Epithelial cell of proximal tubule (primary cell): ENCODE measurements around the gene NEUROD2. TPM values are rescaled to one million over a fixed set of nuclear protein-coding genes. Genes with fewer than 3 reads are reported as not detected.

Experiments
- DNase-seq: peaks from one replicate; pipeline ENCODE4 v3.0.0-alpha.2; 2011; ENCODE audit warnings: low read depth
- H3K4me3 ChIP-seq: 2 replicates; pipeline ENCODE4 v1.5.1; 2011; ENCODE audit warnings: low read depth, mild to moderate bottlenecking, low read length
- CTCF ChIP-seq: conservative IDR thresholded peaks from 2 replicates; pipeline ENCODE4 v1.5.1; 2012; ENCODE audit warnings: low read depth, mild to moderate bottlenecking, low read length
- total RNA-seq: library from RNA; depleted of rRNA; stranded (reverse); fragments of >200 nt; gene quantifications from 2 replicates; pipeline ENCODE4 v1.2.3, GENCODE V29; 2015

Gene NEUROD2
- total RNA-seq, 1 donor from 2014 or later = not detected

DNA sequence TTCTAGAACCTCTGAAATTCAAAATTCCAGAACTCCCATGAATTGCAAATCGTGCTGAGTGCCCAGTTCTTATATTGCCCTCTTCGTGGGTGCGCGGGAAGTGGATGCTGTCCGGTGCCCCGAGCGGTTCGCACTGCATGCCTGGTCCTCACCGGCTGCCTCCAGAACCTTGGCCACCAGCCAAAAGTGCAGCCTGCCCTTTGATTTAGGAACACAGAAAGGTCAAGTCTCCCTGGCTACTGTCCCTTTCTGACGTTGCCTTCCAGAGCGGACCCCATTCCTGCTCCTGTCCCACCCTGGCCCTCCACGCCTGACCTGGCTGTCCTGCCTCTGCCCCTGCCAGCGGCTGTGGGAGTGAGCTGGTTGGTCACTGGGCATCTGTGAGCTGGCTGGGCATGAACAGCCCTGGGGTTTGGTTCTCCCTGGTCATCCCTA, 9.7 kb downstream of the NEUROD2 start:
- TF ChIP-seq CTCF = no peak
- H3K4me3 ChIP-seq = no peak overlapping the region
- DNase-seq = no peak

GRCh38 chr17:39597372-39598046, 10.2 kb downstream of the NEUROD2 start:
- no peak for DNase-seq
- no peak for TF ChIP-seq CTCF
- H3K4me3 ChIP-seq = no peak overlapping the region

- no peak for TF ChIP-seq CTCF
- DNase-seq = no peak
- no peak overlapping the region for H3K4me3 ChIP-seq
These were observed 11.0 kb downstream of the NEUROD2 start for GRCh38 chr17:39596543-39597267.

DNA sequence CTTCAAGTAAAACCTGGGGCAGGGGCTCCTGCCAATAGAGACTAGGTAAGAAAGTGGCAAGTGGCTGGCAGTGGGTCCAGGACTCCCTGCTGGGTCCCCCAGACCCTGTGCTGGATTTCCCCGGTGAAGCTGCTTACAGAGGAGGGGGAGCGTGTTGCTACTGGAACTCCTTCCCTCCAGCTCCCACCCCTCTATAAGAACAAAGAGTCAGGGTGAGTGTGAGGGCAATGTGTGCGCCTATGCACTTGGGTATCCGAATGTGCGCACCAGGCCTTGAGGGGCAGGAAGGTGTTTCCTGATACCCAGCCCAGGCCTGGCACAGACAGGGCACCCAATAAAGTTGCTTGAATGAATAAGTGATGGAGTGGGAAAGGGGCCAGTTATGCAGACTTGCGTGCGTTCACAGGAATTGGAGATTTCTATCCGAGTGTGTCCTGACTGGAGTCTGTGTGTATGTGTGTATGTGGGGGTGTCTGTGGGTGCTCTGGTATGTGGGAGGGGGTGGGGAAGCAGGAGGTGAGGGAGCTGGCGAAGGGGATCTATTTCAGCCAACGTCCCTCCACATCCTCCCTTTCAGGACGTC, 11.7 kb downstream of the NEUROD2 start:
- DNase-seq = no peak
- no peak for TF ChIP-seq CTCF

GRCh38 chr17:39595294-39595693, 12.4 kb downstream of the NEUROD2 start:
- H3K4me3 ChIP-seq = no peak overlapping the region
- no peak for TF ChIP-seq CTCF
- DNase-seq = no peak

More for the DNA sequence above, 11.7 kb downstream of the NEUROD2 start:
- H3K4me3 ChIP-seq = no peak overlapping the region

- DNase-seq = no peak
- no peak overlapping the region for H3K4me3 ChIP-seq
- TF ChIP-seq CTCF = no peak
These were observed 14.3 kb downstream of the NEUROD2 start for GRCh38 chr17:39593371-39593770.
